HEK293 (cell line): ENCODE data around the gene SCN1A.

ENCODE experiments used
- ZFHX2 ChIP-seq: fragments of 450-650 bp; formaldehyde crosslinking; conservative IDR thresholded peaks from 2 replicates; pipeline ENCODE4 v1.5.1; 2016; ENCODE audit warnings: missing biosample characterization, missing genetic modification characterization
- ZNF391 ChIP-seq: fragments of 450-650 bp; formaldehyde crosslinking; IDR thresholded peaks from 2 replicates; pipeline ENCODE4 v1.5.1; 2016; ENCODE audit warnings: low read depth, missing biosample characterization, missing genetic modification characterization, borderline replicate concordance
- ZNF76 ChIP-seq: fragments of 450-650 bp; formaldehyde crosslinking; IDR thresholded peaks from 2 replicates; pipeline ENCODE4; 2016; ENCODE audit warnings: low read depth, missing biosample characterization, missing genetic modification characterization, borderline replicate concordance
- ZSCAN16 ChIP-seq: fragments of 450-650 bp; formaldehyde crosslinking; IDR thresholded peaks from 2 replicates; pipeline ENCODE4 v1.5.1; 2016; ENCODE audit warnings: missing biosample characterization, missing genetic modification characterization
- TF ChIP-seq, protein P1 (sequence below): fragments of 450-650 bp; formaldehyde crosslinking; IDR thresholded peaks from 2 replicates; pipeline ENCODE4 v1.5.1; 2016; ENCODE audit warnings: missing biosample characterization, missing genetic modification characterization

GRCh38 chr2:165953306-165953654 lies 174.5 kb downstream of the SCN1A start:
- TF ChIP-seq ZNF391 (no peak), ZNF76 (tag by site-specific recombination) (no peak), ZFHX2 (tag by site-specific recombination) (no peak), ZSCAN16 (tag by site-specific recombination) (no peak)
- TF ChIP-seq, protein P1, sequence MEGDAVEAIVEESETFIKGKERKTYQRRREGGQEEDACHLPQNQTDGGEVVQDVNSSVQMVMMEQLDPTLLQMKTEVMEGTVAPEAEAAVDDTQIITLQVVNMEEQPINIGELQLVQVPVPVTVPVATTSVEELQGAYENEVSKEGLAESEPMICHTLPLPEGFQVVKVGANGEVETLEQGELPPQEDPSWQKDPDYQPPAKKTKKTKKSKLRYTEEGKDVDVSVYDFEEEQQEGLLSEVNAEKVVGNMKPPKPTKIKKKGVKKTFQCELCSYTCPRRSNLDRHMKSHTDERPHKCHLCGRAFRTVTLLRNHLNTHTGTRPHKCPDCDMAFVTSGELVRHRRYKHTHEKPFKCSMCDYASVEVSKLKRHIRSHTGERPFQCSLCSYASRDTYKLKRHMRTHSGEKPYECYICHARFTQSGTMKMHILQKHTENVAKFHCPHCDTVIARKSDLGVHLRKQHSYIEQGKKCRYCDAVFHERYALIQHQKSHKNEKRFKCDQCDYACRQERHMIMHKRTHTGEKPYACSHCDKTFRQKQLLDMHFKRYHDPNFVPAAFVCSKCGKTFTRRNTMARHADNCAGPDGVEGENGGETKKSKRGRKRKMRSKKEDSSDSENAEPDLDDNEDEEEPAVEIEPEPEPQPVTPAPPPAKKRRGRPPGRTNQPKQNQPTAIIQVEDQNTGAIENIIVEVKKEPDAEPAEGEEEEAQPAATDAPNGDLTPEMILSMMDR (tag by site-specific recombination), result no peak
